GM12878 (cell line): ENCODE results near the gene ETHE1. TPM values are rescaled to one million over a fixed set of nuclear protein-coding genes. Genes with fewer than 3 reads are reported as not detected.

Experiments
- ATAC-seq: fragments of 200-7000 bp; cut with Tn5 transposase; 3 replicates; pipeline ENCODE4 v1.9.1; 2020; ENCODE audit warnings: mild to moderate bottlenecking, moderate library complexity
- BruUV-seq: library from RNA; stranded (reverse); fragments of 400-500 nt; replicated peaks from 2 replicates; lab custom pipeline; 2021; lab: Mats Ljungman, UMichigan
- CTCF ChIA-PET: fragments of 300-600 bp; sonication (Branson Sonifier 250); formaldehyde crosslinking; extraction: SDS; loops from one replicate; lab custom pipeline; 2021; ENCODE audit warnings: inconsistent platforms; lab: Yijun Ruan, JAX
- POLR2A ChIA-PET: fragments of 350-600 bp; formaldehyde crosslinking; extraction: SDS; loops from one replicate; lab custom pipeline; 2021; ENCODE audit warnings: inconsistent platforms; lab: Charles Lee
- RAD21 ChIA-PET: fragments of 300-600 bp; sonication (Branson Sonifier 250); formaldehyde crosslinking; loops from one replicate; lab custom pipeline; 2023; ENCODE audit warnings: antibody characterized with exemption; ENCODE audit not compliant: unreplicated experiment; lab: Charles Lee
- SMC1A ChIA-PET: fragments of 300-600 bp; sonication (Branson Sonifier 250); formaldehyde crosslinking; loops from one replicate; lab custom pipeline; 2023; ENCODE audit not compliant: unreplicated experiment, uncharacterized antibody; lab: Charles Lee
- DNase-seq: peaks from one replicate; pipeline ENCODE4 v3.0.0-alpha.2; 2011; ENCODE audit warnings: low read depth, low spot score
- FAIRE-seq: peaks from 3 replicates; lab custom pipeline; 2011; peaks lifted over from hg19 to GRCh38; lab: Jason Lieb, UNC
- H2AFZ ChIP-seq: 2 replicates; pipeline ENCODE4 v1.6.0; 2011; ENCODE audit warnings: low read depth, low read length, control low read depth; ENCODE audit not compliant: control insufficient read depth
- H3K27ac ChIP-seq: 2 replicates; pipeline ENCODE4 v1.5.1; 2011; ENCODE audit warnings: control low read depth; ENCODE audit not compliant: control insufficient read depth, insufficient read depth
- H3K27me3 ChIP-seq, 2 experiments: replicated peaks in 1 of 2; 2 replicates each; pipeline versions ENCODE4 v1.6.0 to v1.6.1; 2011; ENCODE audit warnings: low read length in 1 of 2; ENCODE audit not compliant: control insufficient read depth in 2 of 2, insufficient read depth in 2 of 2
- H3K36me3 ChIP-seq, 2 experiments: 2 replicates each; pipeline ENCODE4 v1.5.1; 2011; ENCODE audit warnings: low read length in 1 of 2; ENCODE audit not compliant: control insufficient read depth in 2 of 2, insufficient read depth in 2 of 2
- H3K4me1 ChIP-seq: 2 replicates; pipeline ENCODE4 v1.6.1; 2011; ENCODE audit warnings: mild to moderate bottlenecking, low read length, moderate library complexity, mixed read lengths; ENCODE audit not compliant: control insufficient read depth, insufficient read depth
- H3K4me2 ChIP-seq: 2 replicates; pipeline ENCODE4 v1.6.0; 2011; ENCODE audit warnings: control low read depth; ENCODE audit not compliant: control insufficient read depth, insufficient read depth
- H3K4me3 ChIP-seq: fragments of 200-600 bp; sonication (generic); 2 replicates; pipeline ENCODE4 v1.5.1; 2016
- H3K79me2 ChIP-seq: 2 replicates; pipeline ENCODE4 v1.6.0; 2011; ENCODE audit warnings: low read length; ENCODE audit not compliant: control insufficient read depth, insufficient read depth
- H3K9ac ChIP-seq: 2 replicates; pipeline ENCODE4 v1.8.0; 2011; ENCODE audit warnings: low read length, control low read depth, mixed read lengths; ENCODE audit not compliant: control insufficient read depth, insufficient read depth
- H3K9me3 ChIP-seq: replicated peaks from 3 replicates; pipeline ENCODE4 v1.5.1; 2011; ENCODE audit warnings: mild to moderate bottlenecking, low read length; ENCODE audit not compliant: control insufficient read depth, insufficient read depth
- H4K20me1 ChIP-seq: 2 replicates; pipeline ENCODE4 v1.6.0; 2011; ENCODE audit not compliant: control insufficient read depth, insufficient read depth
- ATF7 ChIP-seq: fragments of 450-650 bp; IDR thresholded peaks from 2 replicates; pipeline ENCODE4 v1.6.1; 2016; ENCODE audit warnings: low read depth, mild to moderate bottlenecking
- CEBPB ChIP-seq, 2 experiments: fragments of 150-350 bp in 1 of 2; IDR thresholded peaks; 2 replicates each; pipeline ENCODE4 v1.6.1; 2012 to 2014; ENCODE audit warnings: low read depth in 2 of 2, low read length in 2 of 2, borderline replicate concordance in 1 of 2, inconsistent platforms in 1 of 2
- CREB1 ChIP-seq: IDR thresholded peaks from 2 replicates; pipeline ENCODE4 v1.6.1; 2012; ENCODE audit warnings: low read depth, mild to moderate bottlenecking, inconsistent platforms
- E2F4 ChIP-seq: IDR thresholded peaks from 2 replicates; pipeline ENCODE4 v1.6.1; 2012; ENCODE audit warnings: low read depth, low read length, improper control_type of control experiment
- E4F1 ChIP-seq: fragments of 450-650 bp; IDR thresholded peaks from 2 replicates; pipeline ENCODE4 v1.6.1; 2018; ENCODE audit warnings: borderline replicate concordance, mild to moderate bottlenecking; ENCODE audit not compliant: partially characterized antibody
- LARP7 ChIP-seq: fragments of 450-650 bp; IDR thresholded peaks from 2 replicates; pipeline ENCODE4 v1.6.1; 2017; ENCODE audit warnings: mild to moderate bottlenecking
- NBN ChIP-seq: fragments of 450-650 bp; IDR thresholded peaks from 2 replicates; pipeline ENCODE4 v1.6.1; 2016
- NFYA ChIP-seq: IDR thresholded peaks from 2 replicates; pipeline ENCODE4 v1.6.1; 2011; ENCODE audit warnings: low read depth, mild to moderate bottlenecking, low read length, improper control_type of control experiment, borderline replicate concordance
- NR2C2 ChIP-seq: IDR thresholded peaks from 2 replicates; pipeline ENCODE4 v1.6.1; 2011; ENCODE audit warnings: borderline replicate concordance, low read depth; ENCODE audit not compliant: control insufficient read depth, insufficient read length
- PAX5 ChIP-seq: IDR thresholded peaks from 2 replicates; pipeline ENCODE4 v1.6.1; 2011; ENCODE audit warnings: low read depth, low read length, borderline replicate concordance
- POLR2AphosphoS5 ChIP-seq: IDR thresholded peaks from 2 replicates; pipeline ENCODE4 v1.6.1; 2011; ENCODE audit warnings: mild to moderate bottlenecking, low read length, inconsistent platforms
- POU2F2 ChIP-seq: IDR thresholded peaks from 3 replicates; pipeline ENCODE4 v1.6.1; 2011; ENCODE audit warnings: low read depth, mild to moderate bottlenecking, low read length, borderline replicate concordance
- TARDBP ChIP-seq: IDR thresholded peaks from 2 replicates; pipeline ENCODE4 v1.6.1; 2016; ENCODE audit warnings: borderline replicate concordance
- TBL1XR1 ChIP-seq: IDR thresholded peaks from 2 replicates; pipeline ENCODE4 v1.6.1; 2012; ENCODE audit warnings: low read depth, low read length, improper control_type of control experiment
- ZNF217 ChIP-seq: fragments of 450-650 bp; IDR thresholded peaks from 2 replicates; pipeline ENCODE4 v1.6.1; 2017; ENCODE audit warnings: antibody characterized with exemption, mild to moderate bottlenecking
- WGBS: methylation state at CpG from one replicate; pipeline ENCODE4 v1.1.6; 2016; ENCODE audit warnings: low lambda C conversion rate; ENCODE audit not compliant: insufficient replicate concordance, insufficient coverage; ENCODE audit errors: missing lambda C conversion rate; 5-methylcytosine and 5-hydroxymethylcytosine counted together
- in situ Hi-C: fragments of 300-500 bp; cut with MboI; formaldehyde crosslinking; loops from 9 replicates; pipeline ENCODE4 v1.14.3; 2018; ENCODE audit warnings: mixed read lengths
- intact Hi-C: fragments of 100-400 bp; cut with micrococcal nuclease; formaldehyde crosslinking; loops from one replicate; pipeline ENCODE4 v1.14.2; 2022; ENCODE audit not compliant: unreplicated experiment
- polyA plus RNA-seq, 11 experiments: library from polyadenylated mRNA; depleted of rRNA in 4 of 11; unstranded in 6 of 11; stranded (reverse) in 5 of 11; fragments of >200 nt; fragmentation: Nextera tagmentation in 4 of 11; fragmentation: Illumina TruSeq in 1 of 11; extraction: Ambion mirVana in 4 of 11; extraction: Trizol in 1 of 11; gene quantifications; 1 replicate in 1 of 11; 2 replicates in 10 of 11; pipeline versions ENCODE4 v1.2.1 to v1.2.3, GENCODE V29; 2011 to 2016; ENCODE audit warnings: inconsistent platforms in 2 of 11, missing spikeins in 2 of 11, low read depth in 1 of 11
- total RNA-seq, 4 experiments: library from RNA; depleted of rRNA in 3 of 4; stranded (reverse); fragments of >200 nt in 3 of 4; fragmentation: Illumina TruSeq in 1 of 4; extraction: Trizol in 1 of 4; gene quantifications; 2 replicates each; pipeline versions ENCODE4 v1.2.1 to v1.2.3, GENCODE V29; 2013 to 2021
- TF ChIP-seq, protein P1 (sequence below): fragments of 450-650 bp; IDR thresholded peaks from 2 replicates; pipeline ENCODE4 v1.6.1; 2014; ENCODE audit warnings: mild to moderate bottlenecking

Gene ETHE1
- total and polyA plus RNA-seq, 10 of the 15 experiments (the other 5 are each of a cell fraction or from before 2014, with no cell fraction given): 22.1 to 155 (median 52.7) TPM

- no TSS peak for BruUV-seq
- Histone ChIP-seq H3K9ac (no peak overlapping the region), H3K79me2 (no peaks in the 10 kb centered on the region), H3K4me3 (no peak overlapping the region), H3K4me2 (no peak overlapping the region), H3K4me1 (no peaks in the 10 kb centered on the region), H3K36me3 (peaks cover 0 to 5% of the 10 kb centered on the region in 2 experiments; a peak in 2 of 4 replicates), H4K20me1 (no peaks in the 10 kb centered on the region), H3K27me3 (no peaks in the 10 kb centered on the region), H3K9me3 (no peaks in the 10 kb centered on the region; the same call in 2 of the 3 replicates)
- intact Hi-C loops: no loop called here
- ChIA-PET CTCF (interaction anchor here (1.2 kb wide), 1 partner anchor 79 kb away, joined by 3 read pairs; no protein-coding TSS in a partner anchor), SMC1A (no interaction called here), POLR2A (no interaction called here), RAD21 (no interaction called here)
- ATAC-seq: no peak
- in situ Hi-C loops: no loop called here
- FAIRE-seq: no peak
- DNase-seq: no peak
- WGBS: 82% methylated on average over 5 of the region's 5 CpGs
- TF ChIP-seq PAX5 (no peak), E4F1 (no peak), E2F4 (no peak), TBL1XR1 (no peak), NFYA (no peak), ATF7 (no peak), ZNF217 (no peak), CEBPB (IDR thresholded peaks at IDR 0.05; ENCODE audit: borderline replicate concordance in 1 of 2, low read depth in 2 of 2, low read length in 2 of 2) (no peak), LARP7 (no peak), CREB1 (no peak), POLR2AphosphoS5 (no peak), NR2C2 (no peak), TARDBP (no peak), NBN (no peak), POU2F2 (no peak)
- TF ChIP-seq, protein P1, sequence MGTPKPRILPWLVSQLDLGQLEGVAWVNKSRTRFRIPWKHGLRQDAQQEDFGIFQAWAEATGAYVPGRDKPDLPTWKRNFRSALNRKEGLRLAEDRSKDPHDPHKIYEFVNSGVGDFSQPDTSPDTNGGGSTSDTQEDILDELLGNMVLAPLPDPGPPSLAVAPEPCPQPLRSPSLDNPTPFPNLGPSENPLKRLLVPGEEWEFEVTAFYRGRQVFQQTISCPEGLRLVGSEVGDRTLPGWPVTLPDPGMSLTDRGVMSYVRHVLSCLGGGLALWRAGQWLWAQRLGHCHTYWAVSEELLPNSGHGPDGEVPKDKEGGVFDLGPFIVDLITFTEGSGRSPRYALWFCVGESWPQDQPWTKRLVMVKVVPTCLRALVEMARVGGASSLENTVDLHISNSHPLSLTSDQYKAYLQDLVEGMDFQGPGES: no peak
- TF ChIP-seq, all 136 proteins: peak for 0
- Histone ChIP-seq H3K27ac (no peak overlapping the region), H2AFZ (no peak overlapping the region)
These were observed 15.7 kb downstream of the ETHE1 start for GRCh38 chr19:43511324-43511723.
